Loucy (cell line): ENCODE results near the gene MAGEB3.

ENCODE experiments used
- EZH2phosphoT487 ChIP-seq: fragments of 200-600 bp; IDR thresholded peaks from 2 replicates; pipeline ENCODE4 v1.6.1; 2018; ENCODE audit warnings: antibody characterized with exemption, mild to moderate bottlenecking, moderate library complexity, borderline replicate concordance
- TF ChIP-seq, protein P1 (sequence below): fragments of 200-600 bp; sonication (generic); conservative IDR thresholded peaks from 2 replicates; pipeline ENCODE4 v1.5.1; 2014; ENCODE audit warnings: mild to moderate bottlenecking, antibody characterized with exemption, low read length

DNA sequence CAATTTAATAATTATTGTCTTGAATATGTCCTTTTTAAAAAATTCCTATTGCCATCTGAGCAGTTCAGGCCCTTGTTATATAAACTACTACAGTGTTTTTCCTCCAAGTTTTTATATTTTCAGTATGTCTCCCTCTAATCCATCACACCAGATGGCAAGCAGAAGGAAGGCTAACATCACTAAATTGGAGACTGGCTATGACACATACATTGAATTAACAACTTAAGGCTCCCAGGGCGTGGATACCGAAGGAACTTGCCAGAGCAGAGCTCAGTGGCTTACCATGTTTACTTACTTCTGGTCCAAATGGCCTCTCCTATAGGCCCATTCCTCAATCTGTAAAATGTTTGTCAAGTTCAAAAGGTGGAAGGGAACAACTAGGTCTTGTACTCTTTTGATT, 29.5 kb downstream of the MAGEB3 start:
- TF ChIP-seq, protein P1, sequence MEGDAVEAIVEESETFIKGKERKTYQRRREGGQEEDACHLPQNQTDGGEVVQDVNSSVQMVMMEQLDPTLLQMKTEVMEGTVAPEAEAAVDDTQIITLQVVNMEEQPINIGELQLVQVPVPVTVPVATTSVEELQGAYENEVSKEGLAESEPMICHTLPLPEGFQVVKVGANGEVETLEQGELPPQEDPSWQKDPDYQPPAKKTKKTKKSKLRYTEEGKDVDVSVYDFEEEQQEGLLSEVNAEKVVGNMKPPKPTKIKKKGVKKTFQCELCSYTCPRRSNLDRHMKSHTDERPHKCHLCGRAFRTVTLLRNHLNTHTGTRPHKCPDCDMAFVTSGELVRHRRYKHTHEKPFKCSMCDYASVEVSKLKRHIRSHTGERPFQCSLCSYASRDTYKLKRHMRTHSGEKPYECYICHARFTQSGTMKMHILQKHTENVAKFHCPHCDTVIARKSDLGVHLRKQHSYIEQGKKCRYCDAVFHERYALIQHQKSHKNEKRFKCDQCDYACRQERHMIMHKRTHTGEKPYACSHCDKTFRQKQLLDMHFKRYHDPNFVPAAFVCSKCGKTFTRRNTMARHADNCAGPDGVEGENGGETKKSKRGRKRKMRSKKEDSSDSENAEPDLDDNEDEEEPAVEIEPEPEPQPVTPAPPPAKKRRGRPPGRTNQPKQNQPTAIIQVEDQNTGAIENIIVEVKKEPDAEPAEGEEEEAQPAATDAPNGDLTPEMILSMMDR: no peak
- no peak for TF ChIP-seq EZH2phosphoT487
